DND-41 (cell line): ENCODE measurements around the gene NGFR.

Experiments
- EZH2 ChIP-seq: IDR thresholded peaks from 3 replicates; pipeline ENCODE4 v1.6.1; 2012; ENCODE audit warnings: borderline replicate concordance, low read depth, mild to moderate bottlenecking, moderate library complexity, low read length, inconsistent platforms; ENCODE audit not compliant: severe bottlenecking
- TF ChIP-seq, protein P1 (sequence below): IDR thresholded peaks from 2 replicates; pipeline ENCODE4 v1.5.1; 2012; ENCODE audit warnings: borderline replicate concordance, low read length, moderate library complexity, mild to moderate bottlenecking; ENCODE audit not compliant: poor library complexity, severe bottlenecking; ENCODE audit errors: extremely low read depth

DNA sequence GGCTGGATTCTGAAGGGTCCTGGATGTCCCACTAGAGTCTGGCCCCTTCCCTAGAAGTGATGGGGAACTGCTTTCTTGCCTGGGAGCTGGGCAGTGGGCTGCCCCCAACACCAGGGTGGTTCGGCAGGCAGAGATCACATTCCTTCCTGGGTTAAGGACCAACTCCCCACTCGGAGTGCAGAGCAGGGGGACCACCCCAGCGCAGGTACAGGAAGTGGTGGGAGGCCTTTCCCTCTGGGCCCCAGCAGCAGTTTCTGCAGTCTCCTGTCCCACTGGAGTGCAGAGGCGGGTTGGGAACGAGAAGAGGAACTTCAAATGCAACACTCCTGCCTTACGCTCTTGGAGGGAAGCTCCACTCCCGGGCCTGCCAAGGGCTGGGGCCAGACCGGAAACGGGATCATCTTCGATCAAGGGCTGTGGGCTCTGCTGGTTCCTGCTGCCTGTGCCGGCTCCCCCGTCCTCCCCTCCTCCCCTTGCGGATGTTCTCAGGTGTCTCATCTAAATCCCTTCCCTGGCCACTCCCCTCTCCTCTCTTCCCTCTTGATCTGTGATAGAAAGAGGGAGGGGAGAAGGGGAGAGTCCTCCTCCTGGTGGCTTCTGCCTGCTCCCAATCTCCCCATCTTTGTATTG lies 9.0 kb upstream of the NGFR start:
- TF ChIP-seq, protein P1, sequence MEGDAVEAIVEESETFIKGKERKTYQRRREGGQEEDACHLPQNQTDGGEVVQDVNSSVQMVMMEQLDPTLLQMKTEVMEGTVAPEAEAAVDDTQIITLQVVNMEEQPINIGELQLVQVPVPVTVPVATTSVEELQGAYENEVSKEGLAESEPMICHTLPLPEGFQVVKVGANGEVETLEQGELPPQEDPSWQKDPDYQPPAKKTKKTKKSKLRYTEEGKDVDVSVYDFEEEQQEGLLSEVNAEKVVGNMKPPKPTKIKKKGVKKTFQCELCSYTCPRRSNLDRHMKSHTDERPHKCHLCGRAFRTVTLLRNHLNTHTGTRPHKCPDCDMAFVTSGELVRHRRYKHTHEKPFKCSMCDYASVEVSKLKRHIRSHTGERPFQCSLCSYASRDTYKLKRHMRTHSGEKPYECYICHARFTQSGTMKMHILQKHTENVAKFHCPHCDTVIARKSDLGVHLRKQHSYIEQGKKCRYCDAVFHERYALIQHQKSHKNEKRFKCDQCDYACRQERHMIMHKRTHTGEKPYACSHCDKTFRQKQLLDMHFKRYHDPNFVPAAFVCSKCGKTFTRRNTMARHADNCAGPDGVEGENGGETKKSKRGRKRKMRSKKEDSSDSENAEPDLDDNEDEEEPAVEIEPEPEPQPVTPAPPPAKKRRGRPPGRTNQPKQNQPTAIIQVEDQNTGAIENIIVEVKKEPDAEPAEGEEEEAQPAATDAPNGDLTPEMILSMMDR, result no peak
- TF ChIP-seq EZH2, result no peak
